ENCODE results near the gene TXNDC17. TPM values are rescaled to one million over a fixed set of nuclear protein-coding genes. Genes with fewer than 3 reads are reported as not detected.

TXNDC17 gene
- total and polyA plus RNA-seq, 2 of the 13 experiments (the other 11 are each of a cell fraction or from before 2014, with no cell fraction given) = 188 to 266 TPM

GRCh38 chr17:6651919-6652452 lies 11.1 kb downstream of the TXNDC17 start (continued):
- TF ChIP-seq ZNF20 (CRISPR knock-in tag; IDR thresholded peaks at IDR 0.05) (peak; percentile 92; the same call in 1 of the 2 replicates), EZH2 (conservative IDR thresholded peaks at IDR 0.05; ENCODE audit: low read depth, low read length) (no peak), ZNF614 (CRISPR knock-in tag; IDR thresholded peaks at IDR 0.05; ENCODE audit: borderline replicate concordance) (peak; percentile 62; the same call in 1 of the 2 replicates), CBX5 (CRISPR knock-in tag; IDR thresholded peaks at IDR 0.05; ENCODE audit: borderline replicate concordance) (0 out of 2 replicates have a peak, but pooled peaks have one; percentile 42), SMAD9 (CRISPR knock-in tag; IDR thresholded peaks at IDR 0.05) (peak; percentile 98), ZNF557 (CRISPR knock-in tag; IDR thresholded peaks at IDR 0.05) (peak; percentile 91), KDM5B (CRISPR knock-in tag; IDR thresholded peaks at IDR 0.05; ENCODE audit: borderline replicate concordance) (peak; percentile 100), JDP2 (CRISPR knock-in tag; IDR thresholded peaks at IDR 0.05; ENCODE audit: borderline replicate concordance) (peak; percentile 72; the same call in 1 of the 2 replicates), ZNF562 (CRISPR knock-in tag; IDR thresholded peaks at IDR 0.05; ENCODE audit: borderline replicate concordance) (peak; percentile 91; the same call in 1 of the 2 replicates), FOXA3 (CRISPR knock-in tag; IDR thresholded peaks at IDR 0.05) (peak; percentile 24; the same call in 1 of the 2 replicates), FOXC1 (CRISPR knock-in tag; IDR thresholded peaks at IDR 0.05; ENCODE audit: borderline replicate concordance) (peak; percentile 99), ZNF569 (CRISPR knock-in tag; IDR thresholded peaks at IDR 0.05; ENCODE audit: borderline replicate concordance) (peak; percentile 30; the same call in 1 of the 2 replicates), MTA1 (CRISPR knock-in tag; IDR thresholded peaks at IDR 0.05; ENCODE audit: borderline replicate concordance) (peak; percentile 84; the same call in 1 of the 2 replicates), RXRA (CRISPR knock-in tag; IDR thresholded peaks at IDR 0.05) (peak; percentile 77), ZNF331 (CRISPR knock-in tag; IDR thresholded peaks at IDR 0.05) (peak; percentile 83), ZNF770 (CRISPR knock-in tag; IDR thresholded peaks at IDR 0.05) (peak; percentile 74), ZNF280B (CRISPR knock-in tag; IDR thresholded peaks at IDR 0.05; ENCODE audit: borderline replicate concordance) (peak; percentile 96), ZFP36 (IDR thresholded peaks at IDR 0.05; ENCODE audit: borderline replicate concordance, low read depth, low read length, partially characterized antibody) (no peak), ZNF570 (CRISPR knock-in tag; IDR thresholded peaks at IDR 0.05; ENCODE audit: borderline replicate concordance) (peak; percentile 99; the same call in 1 of the 2 replicates), ZSCAN9 (CRISPR knock-in tag; IDR thresholded peaks at IDR 0.05; ENCODE audit: borderline replicate concordance) (peak; percentile 96), KLF16 (CRISPR knock-in tag; IDR thresholded peaks at IDR 0.05) (peak; percentile 82 to 96; a peak in 3 of 4 replicates), RCOR2 (CRISPR knock-in tag; IDR thresholded peaks at IDR 0.05) (0 out of 2 replicates have a peak, but pooled peaks have one; percentile 38), ZMAT3 (CRISPR knock-in tag; conservative IDR thresholded peaks at IDR 0.05) (peak; percentile 99), THAP11 (CRISPR knock-in tag; IDR thresholded peaks at IDR 0.05) (no peak), HDAC1 (CRISPR knock-in tag; IDR thresholded peaks at IDR 0.05) (peak; percentile 47), KAT7 (CRISPR knock-in tag; IDR thresholded peaks at IDR 0.05; ENCODE audit: borderline replicate concordance) (0 out of 2 replicates have a peak, but pooled peaks have one; percentile 30), PLRG1 (conservative IDR thresholded peaks at IDR 0.05) (no peak), TAF15 (IDR thresholded peaks at IDR 0.05; ENCODE audit: low read depth, low read length, poor library complexity, severe bottlenecking) (no peak)

Measured in HepG2 (cell line).